K562 (cell line): Measurements from ENCODE around the gene BCAR1. TPM values are rescaled to one million over a fixed set of nuclear protein-coding genes. Genes with fewer than 3 reads are reported as not detected.

ENCODE experiments used
- CHCHD3 ChIP-seq: fragments of 250-450 bp; sonication (Bioruptor Pico); IDR thresholded peaks from 2 replicates; pipeline ENCODE4 v2.1.2; 2022; ENCODE audit warnings: mild to moderate bottlenecking
- CHD2 ChIP-seq: IDR thresholded peaks from 2 replicates; pipeline ENCODE4 v1.6.1; 2011; ENCODE audit warnings: low read depth, low read length
- DPF2 ChIP-seq: fragments of 450-650 bp; IDR thresholded peaks from 2 replicates; pipeline ENCODE4 v1.6.1; 2016
- L3MBTL2 ChIP-seq: fragments of 450-650 bp; IDR thresholded peaks from 2 replicates; pipeline ENCODE4 v1.6.1; 2016; ENCODE audit warnings: mild to moderate bottlenecking, moderate library complexity
- SIN3B ChIP-seq: fragments of 450-650 bp; IDR thresholded peaks from 2 replicates; pipeline ENCODE4 v1.6.1; 2017; ENCODE audit warnings: low read depth, mild to moderate bottlenecking, moderate library complexity
- SPI1 ChIP-seq: IDR thresholded peaks from 2 replicates; pipeline ENCODE4 v1.6.1; 2011; ENCODE audit warnings: low read depth, low read length, control low read depth, borderline replicate concordance
- TRIM24 ChIP-seq, 2 experiments: fragments of 450-650 bp; IDR thresholded peaks; 2 replicates each; pipeline ENCODE4 v1.6.1; 2016
- WHSC1 ChIP-seq: IDR thresholded peaks from one replicate; pipeline ENCODE4 v1.6.1; 2012; ENCODE audit warnings: low read length, control low read depth, inconsistent platforms
- ZC3H4 ChIP-seq: sonication (generic); formaldehyde crosslinking; IDR thresholded peaks from 2 replicates; pipeline ENCODE4 v1.9.0; 2021; ENCODE audit warnings: missing genetic modification reagents, borderline replicate concordance
- ZKSCAN1 ChIP-seq: fragments of 150-350 bp; IDR thresholded peaks from 2 replicates; pipeline ENCODE4 v1.6.1; 2016; ENCODE audit warnings: low read depth, low read length
- ZNF408 ChIP-seq: fragments of 250-450 bp; sonication (Bioruptor Pico); IDR thresholded peaks from 2 replicates; pipeline ENCODE4 v1.4.0; 2020; ENCODE audit warnings: low read depth, mild to moderate bottlenecking, moderate library complexity
- ZNF449 ChIP-seq: fragments of 250-450 bp; sonication (Bioruptor Pico); IDR thresholded peaks from 2 replicates; pipeline ENCODE4 v1.8.0; 2022; ENCODE audit warnings: moderate library complexity, mild to moderate bottlenecking, inconsistent platforms
- polyA plus RNA-seq, 8 experiments: library from polyadenylated mRNA; depleted of rRNA in 4 of 8; stranded (reverse) in 5 of 8; unstranded in 3 of 8; fragments of >200 nt; fragmentation: Nextera tagmentation in 2 of 8; fragmentation: Illumina TruSeq in 1 of 8; extraction: Ambion mirVana in 2 of 8; extraction: Trizol in 1 of 8; gene quantifications; 2 replicates each; pipeline versions ENCODE4 v1.2.1 to v1.2.3, GENCODE V29; 2011 to 2014; ENCODE audit warnings: inconsistent platforms in 1 of 8, missing spikeins in 1 of 8
- total RNA-seq, 7 experiments: library from RNA; depleted of rRNA in 6 of 7; stranded (reverse); fragments of >200 nt in 6 of 7; fragmentation: Illumina TruSeq in 2 of 7; extraction: Trizol in 2 of 7; gene quantifications; 2 replicates each; pipeline versions ENCODE4 v1.2.1 to v1.2.3, GENCODE V29; 2011 to 2021; ENCODE audit warnings: low replicate concordance in 1 of 7
- TF ChIP-seq, protein P1 (sequence below): fragments of 450-650 bp; IDR thresholded peaks from 2 replicates; pipeline ENCODE4 v1.6.1; 2016
- TF ChIP-seq, protein P2 (sequence below): fragments of 450-650 bp; IDR thresholded peaks from 2 replicates; pipeline ENCODE4 v1.6.1; 2016; ENCODE audit warnings: mild to moderate bottlenecking, moderate library complexity

The BCAR1 gene
- total and polyA plus RNA-seq, 9 of the 15 experiments (the other 6 are each of a cell fraction or from before 2014, with no cell fraction given), result 0.10 to 26.3 (median 3.6) TPM

GRCh38 chr16:75181630-75182029 is 69.8 kb downstream of the BCAR1 start (continued):
- TF ChIP-seq, protein P1, sequence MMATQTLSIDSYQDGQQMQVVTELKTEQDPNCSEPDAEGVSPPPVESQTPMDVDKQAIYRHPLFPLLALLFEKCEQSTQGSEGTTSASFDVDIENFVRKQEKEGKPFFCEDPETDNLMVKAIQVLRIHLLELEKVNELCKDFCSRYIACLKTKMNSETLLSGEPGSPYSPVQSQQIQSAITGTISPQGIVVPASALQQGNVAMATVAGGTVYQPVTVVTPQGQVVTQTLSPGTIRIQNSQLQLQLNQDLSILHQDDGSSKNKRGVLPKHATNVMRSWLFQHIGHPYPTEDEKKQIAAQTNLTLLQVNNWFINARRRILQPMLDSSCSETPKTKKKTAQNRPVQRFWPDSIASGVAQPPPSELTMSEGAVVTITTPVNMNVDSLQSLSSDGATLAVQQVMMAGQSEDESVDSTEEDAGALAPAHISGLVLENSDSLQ, result no peak
- no peak for TF ChIP-seq ZC3H4 (CRISPR knock-in tag)
- no peak for TF ChIP-seq ZNF449 (CRISPR knock-in tag)
- TF ChIP-seq SIN3B, result no peak
- no peak for TF ChIP-seq ZNF408 (CRISPR knock-in tag)
- TF ChIP-seq TRIM24 (IDR thresholded peaks at IDR 0.05), result peak in 1 of 2 experiments; percentile 18; a peak in 1 of 4 replicates
- 0 out of 2 replicates have a peak, but pooled peaks have one; percentile 17 for TF ChIP-seq DPF2
- no peak for TF ChIP-seq ZKSCAN1
- TF ChIP-seq, protein P2, sequence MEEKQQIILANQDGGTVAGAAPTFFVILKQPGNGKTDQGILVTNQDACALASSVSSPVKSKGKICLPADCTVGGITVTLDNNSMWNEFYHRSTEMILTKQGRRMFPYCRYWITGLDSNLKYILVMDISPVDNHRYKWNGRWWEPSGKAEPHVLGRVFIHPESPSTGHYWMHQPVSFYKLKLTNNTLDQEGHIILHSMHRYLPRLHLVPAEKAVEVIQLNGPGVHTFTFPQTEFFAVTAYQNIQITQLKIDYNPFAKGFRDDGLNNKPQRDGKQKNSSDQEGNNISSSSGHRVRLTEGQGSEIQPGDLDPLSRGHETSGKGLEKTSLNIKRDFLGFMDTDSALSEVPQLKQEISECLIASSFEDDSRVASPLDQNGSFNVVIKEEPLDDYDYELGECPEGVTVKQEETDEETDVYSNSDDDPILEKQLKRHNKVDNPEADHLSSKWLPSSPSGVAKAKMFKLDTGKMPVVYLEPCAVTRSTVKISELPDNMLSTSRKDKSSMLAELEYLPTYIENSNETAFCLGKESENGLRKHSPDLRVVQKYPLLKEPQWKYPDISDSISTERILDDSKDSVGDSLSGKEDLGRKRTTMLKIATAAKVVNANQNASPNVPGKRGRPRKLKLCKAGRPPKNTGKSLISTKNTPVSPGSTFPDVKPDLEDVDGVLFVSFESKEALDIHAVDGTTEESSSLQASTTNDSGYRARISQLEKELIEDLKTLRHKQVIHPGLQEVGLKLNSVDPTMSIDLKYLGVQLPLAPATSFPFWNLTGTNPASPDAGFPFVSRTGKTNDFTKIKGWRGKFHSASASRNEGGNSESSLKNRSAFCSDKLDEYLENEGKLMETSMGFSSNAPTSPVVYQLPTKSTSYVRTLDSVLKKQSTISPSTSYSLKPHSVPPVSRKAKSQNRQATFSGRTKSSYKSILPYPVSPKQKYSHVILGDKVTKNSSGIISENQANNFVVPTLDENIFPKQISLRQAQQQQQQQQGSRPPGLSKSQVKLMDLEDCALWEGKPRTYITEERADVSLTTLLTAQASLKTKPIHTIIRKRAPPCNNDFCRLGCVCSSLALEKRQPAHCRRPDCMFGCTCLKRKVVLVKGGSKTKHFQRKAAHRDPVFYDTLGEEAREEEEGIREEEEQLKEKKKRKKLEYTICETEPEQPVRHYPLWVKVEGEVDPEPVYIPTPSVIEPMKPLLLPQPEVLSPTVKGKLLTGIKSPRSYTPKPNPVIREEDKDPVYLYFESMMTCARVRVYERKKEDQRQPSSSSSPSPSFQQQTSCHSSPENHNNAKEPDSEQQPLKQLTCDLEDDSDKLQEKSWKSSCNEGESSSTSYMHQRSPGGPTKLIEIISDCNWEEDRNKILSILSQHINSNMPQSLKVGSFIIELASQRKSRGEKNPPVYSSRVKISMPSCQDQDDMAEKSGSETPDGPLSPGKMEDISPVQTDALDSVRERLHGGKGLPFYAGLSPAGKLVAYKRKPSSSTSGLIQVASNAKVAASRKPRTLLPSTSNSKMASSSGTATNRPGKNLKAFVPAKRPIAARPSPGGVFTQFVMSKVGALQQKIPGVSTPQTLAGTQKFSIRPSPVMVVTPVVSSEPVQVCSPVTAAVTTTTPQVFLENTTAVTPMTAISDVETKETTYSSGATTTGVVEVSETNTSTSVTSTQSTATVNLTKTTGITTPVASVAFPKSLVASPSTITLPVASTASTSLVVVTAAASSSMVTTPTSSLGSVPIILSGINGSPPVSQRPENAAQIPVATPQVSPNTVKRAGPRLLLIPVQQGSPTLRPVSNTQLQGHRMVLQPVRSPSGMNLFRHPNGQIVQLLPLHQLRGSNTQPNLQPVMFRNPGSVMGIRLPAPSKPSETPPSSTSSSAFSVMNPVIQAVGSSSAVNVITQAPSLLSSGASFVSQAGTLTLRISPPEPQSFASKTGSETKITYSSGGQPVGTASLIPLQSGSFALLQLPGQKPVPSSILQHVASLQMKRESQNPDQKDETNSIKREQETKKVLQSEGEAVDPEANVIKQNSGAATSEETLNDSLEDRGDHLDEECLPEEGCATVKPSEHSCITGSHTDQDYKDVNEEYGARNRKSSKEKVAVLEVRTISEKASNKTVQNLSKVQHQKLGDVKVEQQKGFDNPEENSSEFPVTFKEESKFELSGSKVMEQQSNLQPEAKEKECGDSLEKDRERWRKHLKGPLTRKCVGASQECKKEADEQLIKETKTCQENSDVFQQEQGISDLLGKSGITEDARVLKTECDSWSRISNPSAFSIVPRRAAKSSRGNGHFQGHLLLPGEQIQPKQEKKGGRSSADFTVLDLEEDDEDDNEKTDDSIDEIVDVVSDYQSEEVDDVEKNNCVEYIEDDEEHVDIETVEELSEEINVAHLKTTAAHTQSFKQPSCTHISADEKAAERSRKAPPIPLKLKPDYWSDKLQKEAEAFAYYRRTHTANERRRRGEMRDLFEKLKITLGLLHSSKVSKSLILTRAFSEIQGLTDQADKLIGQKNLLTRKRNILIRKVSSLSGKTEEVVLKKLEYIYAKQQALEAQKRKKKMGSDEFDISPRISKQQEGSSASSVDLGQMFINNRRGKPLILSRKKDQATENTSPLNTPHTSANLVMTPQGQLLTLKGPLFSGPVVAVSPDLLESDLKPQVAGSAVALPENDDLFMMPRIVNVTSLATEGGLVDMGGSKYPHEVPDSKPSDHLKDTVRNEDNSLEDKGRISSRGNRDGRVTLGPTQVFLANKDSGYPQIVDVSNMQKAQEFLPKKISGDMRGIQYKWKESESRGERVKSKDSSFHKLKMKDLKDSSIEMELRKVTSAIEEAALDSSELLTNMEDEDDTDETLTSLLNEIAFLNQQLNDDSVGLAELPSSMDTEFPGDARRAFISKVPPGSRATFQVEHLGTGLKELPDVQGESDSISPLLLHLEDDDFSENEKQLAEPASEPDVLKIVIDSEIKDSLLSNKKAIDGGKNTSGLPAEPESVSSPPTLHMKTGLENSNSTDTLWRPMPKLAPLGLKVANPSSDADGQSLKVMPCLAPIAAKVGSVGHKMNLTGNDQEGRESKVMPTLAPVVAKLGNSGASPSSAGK, result peak; percentile 67
- peak; percentile 85 for TF ChIP-seq SPI1
- peak; percentile 77 for TF ChIP-seq L3MBTL2
- TF ChIP-seq CHD2, result 0 out of 2 replicates have a peak, but pooled peaks have one; percentile 20
- no peak for TF ChIP-seq WHSC1
- TF ChIP-seq CHCHD3 (CRISPR knock-in tag), result no peak
- TF ChIP-seq, all 486 proteins: peak for 9
